Esophagus muscularis mucosa (tissue), 4 donors: ENCODE data around the gene UBE2J2. TPM values are rescaled to one million over a fixed set of nuclear protein-coding genes. Genes with fewer than 3 reads are reported as not detected.

Experiments
- DNase-seq: peaks from one replicate; pipeline ENCODE4 v3.0.0-alpha.2; 2017; ENCODE audit errors: extremely low spot score
- H3K27ac ChIP-seq, 4 donors: fragments of 200-600 bp; sonication (generic); replicated peaks in 1 of 4; 1 replicate in 3 of 4; 2 replicates in 1 of 4; pipeline ENCODE4 v1.5.1; 2016 to 2019; ENCODE audit warnings: mild to moderate bottlenecking in 1 of 4
- H3K27me3 ChIP-seq, 4 donors: fragments of 200-600 bp; sonication (generic); one replicate each; pipeline versions ENCODE4 v1.5.1 to v1.6.0; 2016 to 2019
- H3K36me3 ChIP-seq, 4 donors: fragments of 200-600 bp; sonication (generic); one replicate each; pipeline ENCODE4 v1.5.1; 2016 to 2019
- H3K4me1 ChIP-seq, 4 donors: fragments of 200-600 bp; sonication (generic); one replicate each; pipeline ENCODE4 v1.5.1; 2016 to 2019
- H3K4me3 ChIP-seq, 4 donors: fragments of 200-600 bp; sonication (generic); 1 replicate in 2 of 4; 2 replicates in 2 of 4; pipeline ENCODE4 v1.5.1; 2016 to 2019; ENCODE audit warnings: mild to moderate bottlenecking in 4 of 4, moderate library complexity in 1 of 4
- H3K9me3 ChIP-seq, 4 donors: fragments of 200-600 bp; sonication (generic); 1 replicate in 3 of 4; 2 replicates in 1 of 4; pipeline ENCODE4 v1.5.1; 2016 to 2019
- CTCF ChIP-seq, 3 experiments: fragments of 200-600 bp in 2 of 3; fragments of 450-650 bp in 1 of 3; sonication (generic) in 2 of 3; IDR thresholded peaks; one replicate each; pipeline ENCODE4 v1.5.1; 2017 to 2019; ENCODE audit warnings: antibody characterized with exemption in 3 of 3, mild to moderate bottlenecking in 2 of 3, moderate library complexity in 1 of 3
- EP300 ChIP-seq: sonication (generic); formaldehyde crosslinking; IDR thresholded peaks from one replicate; pipeline ENCODE4 v1.6.1; 2017; ENCODE audit warnings: antibody characterized with exemption
- POLR2A ChIP-seq: fragments of 450-650 bp; IDR thresholded peaks from one replicate; pipeline ENCODE4 v1.6.1; 2017; ENCODE audit warnings: antibody characterized with exemption, moderate library complexity, mild to moderate bottlenecking, low read depth
- POLR2AphosphoS5 ChIP-seq, 2 donors: sonication (generic); formaldehyde crosslinking; IDR thresholded peaks; one replicate each; pipeline ENCODE4 v1.6.1; 2017; ENCODE audit warnings: antibody characterized with exemption in 2 of 2
- WGBS: methylation state at CpG from one replicate; pipeline ENCODE4 v1.1.5; 2018; 5-methylcytosine and 5-hydroxymethylcytosine counted together
- intact Hi-C: fragments of 100-400 bp; cut with DNase I; formaldehyde crosslinking; loops from one replicate; pipeline ENCODE4 v1.15.1; 2023
- total RNA-seq, 4 donors: library from RNA; depleted of rRNA; stranded (reverse); fragments of >200 nt; gene quantifications; one replicate each; pipeline versions ENCODE4 v1.1.0 to v1.2.1, GENCODE V29; 2016

Gene UBE2J2
- total RNA-seq, 4 donors from 2014 or later: 34.9 to 61.4 (median 49.5) TPM

GRCh38 chr1:1313500-1314236 lies 40.0 kb upstream of the UBE2J2 start:
- H3K9me3 ChIP-seq: no peaks in the 10 kb centered on the region
- no peak overlapping the region for H3K4me3 ChIP-seq
- H3K4me1 ChIP-seq: peaks cover 18 to 60% (median 54%) of the 10 kb centered on the region in 4 donors
- WGBS: 91% methylated on average over 35 of the region's 37 CpGs
- no peak for DNase-seq
- H3K36me3 ChIP-seq: peaks cover 43 to 71% (median 60%) of the 10 kb centered on the region in 4 donors
- TF ChIP-seq POLR2A: no peak
- no peaks in the 10 kb centered on the region for H3K27me3 ChIP-seq
- intact Hi-C loops: no loop called here
- H3K27ac ChIP-seq: no peak overlapping the region

- 89% methylated on average over 30 of the region's 49 CpGs for WGBS
- intact Hi-C loops: no loop called here
- Histone ChIP-seq H3K27ac (no peak overlapping the region), H3K4me1 (peaks cover 14 to 50% (median 46%) of the 10 kb centered on the region in 4 donors), H3K27me3 (no peaks in the 10 kb centered on the region), H3K9me3 (no peaks in the 10 kb centered on the region), H3K36me3 (peaks cover 43 to 71% (median 60%) of the 10 kb centered on the region in 4 donors), H3K4me3 (no peak overlapping the region)
- no peak for TF ChIP-seq EP300
- no peak for TF ChIP-seq POLR2AphosphoS5 (IDR thresholded peaks at IDR 0.05)
- no peak for TF ChIP-seq CTCF (IDR thresholded peaks at IDR 0.05)
- no peak for TF ChIP-seq POLR2A
- no peak for DNase-seq
Observed at GRCh38 chr1:1312450-1313314, 39.0 kb upstream of the UBE2J2 start.

GRCh38 chr1:1311107-1312104 lies 37.8 kb upstream of the UBE2J2 start:
- 85% methylated on average over 17 of the region's 22 CpGs for WGBS
- no peak overlapping the region for H3K27ac ChIP-seq
- H3K9me3 ChIP-seq: no peaks in the 10 kb centered on the region
- H3K27me3 ChIP-seq: no peaks in the 10 kb centered on the region
- peaks cover 20 to 49% (median 43%) of the 10 kb centered on the region in 4 donors for H3K4me1 ChIP-seq
- no peak for DNase-seq
- H3K4me3 ChIP-seq: no peak overlapping the region
- H3K36me3 ChIP-seq: peaks cover 43 to 64% (median 59%) of the 10 kb centered on the region in 4 donors
- TF ChIP-seq CTCF (IDR thresholded peaks at IDR 0.05) (no peak), POLR2A (no peak), POLR2AphosphoS5 (IDR thresholded peaks at IDR 0.05) (no peak), EP300 (no peak)
- intact Hi-C loops: no loop called here

- no peaks in the 10 kb centered on the region for H3K9me3 ChIP-seq
- peaks cover 38 to 58% (median 55%) of the 10 kb centered on the region in 4 donors for H3K36me3 ChIP-seq
- DNase-seq: no peak
- H3K27me3 ChIP-seq: no peaks in the 10 kb centered on the region
- WGBS: 82% methylated on average over 16 of the region's 21 CpGs
- peaks cover 28 to 49% (median 43%) of the 10 kb centered on the region in 4 donors for H3K4me1 ChIP-seq
- H3K27ac ChIP-seq: peak overlapping the region in 3 of 4 donors; percentile 83 to 96 (median 92)
- intact Hi-C loops: no loop called here
- TF ChIP-seq CTCF (IDR thresholded peaks at IDR 0.05) (no peak), POLR2A (no peak), POLR2AphosphoS5 (IDR thresholded peaks at IDR 0.05) (no peak), EP300 (no peak)
- H3K4me3 ChIP-seq: no peak overlapping the region
Observed at GRCh38 chr1:1310476-1311053, 36.9 kb upstream of the UBE2J2 start.
